Measurements from ENCODE around the gene ALKBH7.
"Not testable (repeated sequence)": the region's sequence is repeated elsewhere in the genome, so short reads cannot be mapped to it uniquely, and the experiment has no call there.

The ALKBH7 gene, protein sequence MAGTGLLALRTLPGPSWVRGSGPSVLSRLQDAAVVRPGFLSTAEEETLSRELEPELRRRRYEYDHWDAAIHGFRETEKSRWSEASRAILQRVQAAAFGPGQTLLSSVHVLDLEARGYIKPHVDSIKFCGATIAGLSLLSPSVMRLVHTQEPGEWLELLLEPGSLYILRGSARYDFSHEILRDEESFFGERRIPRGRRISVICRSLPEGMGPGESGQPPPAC

DNA sequence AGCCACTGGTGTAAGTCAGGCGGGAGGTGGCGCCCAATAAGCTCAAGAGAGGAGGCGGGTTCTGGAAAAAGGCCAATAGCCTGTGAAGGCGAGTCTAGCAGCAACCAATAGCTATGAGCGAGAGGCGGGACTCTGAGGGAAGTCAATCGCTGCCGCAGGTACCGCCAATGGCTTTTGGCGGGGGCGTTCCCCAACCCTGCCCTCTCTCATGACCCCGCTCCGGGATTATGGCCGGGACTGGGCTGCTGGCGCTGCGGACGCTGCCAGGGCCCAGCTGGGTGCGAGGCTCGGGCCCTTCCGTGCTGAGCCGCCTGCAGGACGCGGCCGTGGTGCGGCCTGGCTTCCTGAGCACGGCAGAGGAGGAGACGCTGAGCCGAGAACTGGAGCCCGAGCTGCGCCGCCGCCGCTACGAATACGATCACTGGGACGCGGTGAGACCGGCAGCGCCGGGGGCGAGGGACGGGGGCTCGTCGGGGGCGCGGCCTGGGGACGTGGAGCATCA is at the start of gene ALKBH7:
TSS of gene ALKBH7 (plus strand) at position 201 of the 502 bp plus-strand sequence. CDS start at position 228, 27 bp downstream.
- peak; percentile 99 for DNase-seq

DNA sequence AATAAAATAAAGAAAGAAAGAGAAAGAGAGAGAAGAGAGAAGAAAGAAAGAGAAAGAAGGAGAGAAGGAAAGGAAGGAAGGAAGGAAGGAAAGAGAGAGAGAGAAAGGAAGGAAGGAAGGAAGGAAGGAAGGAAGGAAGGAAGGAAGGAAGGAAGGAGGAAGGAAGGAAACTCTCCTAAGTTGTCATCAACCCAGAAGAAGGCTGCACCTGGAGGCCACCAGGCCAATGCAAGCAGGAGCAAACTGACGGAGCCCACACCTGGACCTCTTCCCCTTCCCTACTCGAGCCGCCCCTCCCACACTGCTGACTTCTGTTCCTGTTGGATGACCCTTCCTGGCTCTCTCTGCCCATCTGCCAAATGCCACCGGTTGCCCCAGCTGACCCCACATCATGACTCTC is 47.8 kb upstream of the ALKBH7 start:
- DNase-seq = no peak

DNA sequence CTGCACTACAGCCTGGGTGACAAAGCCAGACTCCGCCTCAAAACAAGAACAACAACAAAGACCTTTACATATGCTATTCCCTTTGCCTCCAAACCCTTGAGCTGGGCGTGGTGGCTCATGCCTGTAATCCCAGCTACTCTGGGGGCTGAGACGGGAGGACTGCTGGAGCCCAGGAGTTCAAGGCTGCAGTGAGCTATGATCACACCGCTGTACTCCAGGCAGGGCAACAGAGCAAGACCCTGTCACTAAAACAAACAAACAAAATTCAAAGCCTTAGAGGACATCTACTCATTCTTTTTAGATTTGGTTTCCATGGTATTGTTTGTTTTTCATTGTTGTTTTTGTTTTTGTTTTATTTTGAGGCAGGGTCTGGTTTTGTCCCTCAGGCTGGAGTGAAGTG is 47.0 kb upstream of the ALKBH7 start:
- DNase-seq = no peak

DNA sequence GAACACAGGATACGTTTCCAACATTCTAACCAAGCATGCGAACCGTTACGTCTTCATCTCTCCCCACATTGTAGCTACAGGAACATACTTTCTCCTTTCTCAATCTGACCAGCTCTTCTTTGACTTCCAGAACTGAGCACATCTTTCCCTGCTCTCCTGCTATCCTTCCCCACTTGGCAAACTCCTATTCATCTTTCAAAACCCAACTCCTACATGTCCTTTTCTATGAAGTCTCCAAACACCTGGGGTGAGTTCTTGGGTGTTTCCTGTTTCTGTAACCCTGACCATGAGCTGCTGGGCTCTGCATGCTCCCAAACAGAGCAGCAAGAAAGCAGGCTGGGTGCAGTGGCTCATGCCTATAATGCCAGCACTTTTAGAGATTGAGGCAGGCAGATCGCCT is 45.8 kb upstream of the ALKBH7 start:
- DNase-seq = no peak

DNA sequence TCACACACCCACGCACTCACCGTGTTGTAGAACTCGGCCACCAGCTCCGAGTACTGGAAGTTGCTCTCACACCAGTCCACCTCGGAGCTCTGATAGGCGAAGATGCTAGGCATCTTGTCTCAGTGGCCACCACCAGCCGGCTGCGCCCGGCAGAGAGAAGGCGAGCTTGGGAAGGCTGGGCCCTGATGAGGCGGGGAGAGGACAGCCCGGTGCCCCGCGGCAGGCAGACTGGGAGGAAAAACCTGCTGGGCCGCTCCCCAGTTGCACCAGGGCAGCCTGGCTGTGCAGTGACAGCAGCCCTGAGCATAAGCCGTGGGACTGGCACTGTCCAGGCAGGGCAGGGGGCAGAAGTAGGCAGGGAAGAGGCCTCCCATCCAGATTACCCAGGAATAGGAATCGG is 39.2 kb upstream of the ALKBH7 start, which contains the start of gene ACER1:
TSS of gene ACER1 (minus strand) at position 174 of the 400 bp plus-strand sequence. CDS start at position 113, 61 bp downstream.
- DNase-seq = no peak

DNA sequence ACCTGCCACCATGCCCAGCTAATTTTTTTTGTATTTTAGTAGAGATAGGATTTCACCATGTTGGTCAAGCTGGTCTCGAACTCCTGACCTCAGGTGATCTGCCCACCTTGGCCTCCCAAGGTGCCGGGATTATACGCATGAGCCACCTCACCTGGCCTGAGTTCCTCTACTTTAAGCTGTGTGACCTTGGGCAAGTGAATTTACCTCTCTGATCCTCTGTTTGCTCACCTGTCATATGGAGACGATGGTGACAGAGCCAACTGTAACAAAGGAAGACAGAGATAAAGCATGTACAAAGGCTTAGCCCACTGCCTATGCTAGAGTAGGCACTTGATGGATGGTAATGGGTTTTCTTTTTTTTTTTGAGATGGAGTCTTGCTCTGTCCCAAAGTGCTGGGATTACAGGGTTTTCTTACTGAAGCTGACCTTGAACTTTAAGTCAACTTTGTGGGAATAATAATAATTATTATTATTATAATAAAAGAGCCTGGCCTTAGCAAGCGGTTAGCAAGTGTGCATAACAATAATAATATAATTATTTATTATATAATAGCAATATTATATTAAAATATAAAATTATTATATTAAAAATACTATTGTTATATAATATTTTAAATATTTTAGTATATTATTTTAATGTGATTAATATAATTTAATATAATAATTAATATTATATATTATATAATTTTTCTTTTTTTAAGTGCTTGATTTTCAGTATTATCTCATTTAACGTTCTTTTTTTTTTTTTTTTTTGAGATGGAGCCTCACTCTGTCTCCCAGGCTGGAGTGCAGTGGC is 37.9 kb upstream of the ALKBH7 start:
- no peak for DNase-seq

DNA sequence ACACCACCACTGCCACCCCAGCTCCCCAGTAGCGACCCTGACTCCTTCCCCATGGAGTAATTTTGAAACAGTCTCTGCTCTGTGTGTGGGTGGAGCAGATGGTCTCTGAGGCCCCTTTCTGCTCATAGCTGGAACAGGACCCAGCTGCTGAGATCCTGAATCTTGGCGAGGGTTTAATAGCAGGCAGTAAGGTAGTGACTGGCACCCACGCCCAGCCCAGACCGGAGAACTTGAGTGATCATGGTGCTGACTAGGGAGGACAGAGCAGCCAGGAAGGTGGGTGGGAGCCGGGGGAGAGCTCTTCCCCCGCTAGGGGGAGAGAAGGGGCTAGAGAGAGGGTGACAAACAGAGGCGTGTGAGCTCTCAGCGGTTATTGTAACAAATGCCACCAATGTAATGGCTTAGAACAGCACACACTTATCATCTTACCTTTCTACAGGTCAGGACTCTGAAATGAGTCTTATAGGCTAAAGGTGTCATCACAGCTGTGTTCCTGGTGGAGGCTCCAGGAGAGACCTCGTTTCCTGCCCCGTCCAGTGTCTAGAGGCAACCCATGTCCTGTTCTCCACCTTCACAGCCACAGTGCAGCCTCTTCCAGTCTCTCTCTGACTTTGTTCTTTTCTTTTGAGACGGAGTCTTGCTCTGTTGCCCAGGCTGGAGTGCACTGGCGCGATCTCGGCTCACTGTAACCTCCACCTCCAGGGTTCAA is 31.9 kb upstream of the ALKBH7 start:
- no peak for DNase-seq

DNA sequence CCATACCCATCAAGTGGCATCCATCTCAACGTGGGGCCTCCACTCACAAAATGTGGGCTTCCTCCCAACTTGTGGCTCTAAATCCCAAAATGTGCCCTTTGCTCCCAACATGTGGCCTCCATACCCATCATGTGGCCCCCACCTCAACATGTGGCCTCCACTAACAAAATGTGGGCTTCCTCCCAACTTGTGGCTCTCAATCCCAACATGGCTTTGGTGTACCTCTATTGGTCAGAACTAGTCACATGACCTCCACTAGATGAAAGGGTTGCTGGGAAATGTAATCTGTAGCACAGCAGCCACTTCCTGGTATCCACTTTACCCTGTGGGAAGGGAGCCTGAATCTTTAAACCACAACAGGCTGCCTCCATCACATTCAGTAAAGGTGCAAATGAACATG is 29.1 kb upstream of the ALKBH7 start:
- DNase-seq = no peak

DNA sequence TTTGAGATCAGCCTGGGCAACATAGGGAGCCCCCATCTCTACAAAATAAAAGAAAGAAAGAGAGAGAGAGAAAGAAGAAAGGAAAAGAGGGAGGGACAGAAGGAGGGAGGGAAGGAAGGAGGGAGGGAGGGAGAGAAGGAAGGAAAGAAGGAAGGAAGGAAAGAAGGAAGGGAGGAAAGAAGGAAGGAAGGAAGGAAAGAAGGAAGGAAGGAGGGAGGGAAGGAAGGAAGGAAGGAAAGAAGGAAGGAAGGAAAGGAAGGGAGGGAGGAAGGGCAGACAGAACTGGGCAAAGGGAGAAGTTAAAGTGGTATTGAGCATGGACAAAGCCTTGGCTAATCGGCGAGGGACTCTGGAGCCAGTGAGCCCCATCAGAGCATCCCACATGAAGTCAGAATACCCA is 23.3 kb upstream of the ALKBH7 start:
- DNase-seq = not testable (repeated sequence)

DNA sequence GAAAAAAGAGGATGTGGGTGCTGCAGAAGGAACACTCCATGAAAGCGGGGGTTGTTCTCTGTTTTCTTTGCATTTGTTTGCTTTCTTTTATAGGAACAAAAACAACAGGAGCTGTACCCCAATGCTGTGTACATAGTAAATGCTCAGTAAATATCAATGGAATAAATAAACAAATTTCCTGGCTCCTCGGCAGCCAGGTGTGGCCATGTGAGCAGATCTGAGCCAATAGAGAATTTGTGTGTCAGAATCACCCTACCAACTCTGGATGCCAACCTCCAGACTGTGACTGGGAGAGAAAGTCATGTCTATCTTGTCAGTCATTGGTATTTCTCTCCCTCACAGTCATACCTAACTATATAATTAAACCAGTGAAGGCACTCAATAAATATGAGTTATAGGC is 21.9 kb upstream of the ALKBH7 start:
- no peak for DNase-seq

DNA sequence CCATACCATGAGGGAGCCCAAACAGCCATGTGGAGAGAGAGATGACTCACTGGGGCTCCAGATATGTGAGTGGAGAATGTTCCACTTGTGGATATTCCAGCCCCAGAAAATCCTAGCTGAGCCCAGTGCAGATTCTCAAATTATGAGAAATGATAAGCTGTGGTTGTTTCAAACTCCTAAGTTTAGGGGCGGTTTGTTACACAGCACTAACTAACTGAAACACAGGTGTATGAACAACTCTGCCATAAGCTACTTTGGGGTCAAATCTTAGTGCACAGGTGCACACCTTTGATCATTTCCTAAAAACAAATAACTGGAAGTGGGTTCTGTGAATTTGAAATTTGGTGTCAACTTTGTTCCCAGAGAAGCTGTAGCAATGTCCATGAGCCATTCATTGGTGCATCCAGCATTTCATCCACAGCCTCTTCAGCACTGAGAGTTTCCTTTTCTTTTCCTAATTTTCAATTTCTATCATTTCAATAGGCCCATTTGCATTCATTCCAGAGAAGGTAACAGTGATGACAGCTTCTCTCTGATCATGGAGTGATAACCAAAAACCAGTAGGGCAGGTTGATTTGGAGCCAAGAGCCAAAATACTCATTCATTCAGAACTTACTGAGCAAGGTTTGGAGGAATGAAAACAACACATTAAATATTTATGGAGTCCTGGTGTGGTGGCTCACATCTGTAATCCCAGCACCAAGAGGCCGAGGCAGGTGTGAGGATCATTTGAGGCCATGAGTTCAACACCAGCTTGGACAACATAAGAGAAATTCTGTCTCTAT is 20.0 kb upstream of the ALKBH7 start:
- no peak for DNase-seq

DNA sequence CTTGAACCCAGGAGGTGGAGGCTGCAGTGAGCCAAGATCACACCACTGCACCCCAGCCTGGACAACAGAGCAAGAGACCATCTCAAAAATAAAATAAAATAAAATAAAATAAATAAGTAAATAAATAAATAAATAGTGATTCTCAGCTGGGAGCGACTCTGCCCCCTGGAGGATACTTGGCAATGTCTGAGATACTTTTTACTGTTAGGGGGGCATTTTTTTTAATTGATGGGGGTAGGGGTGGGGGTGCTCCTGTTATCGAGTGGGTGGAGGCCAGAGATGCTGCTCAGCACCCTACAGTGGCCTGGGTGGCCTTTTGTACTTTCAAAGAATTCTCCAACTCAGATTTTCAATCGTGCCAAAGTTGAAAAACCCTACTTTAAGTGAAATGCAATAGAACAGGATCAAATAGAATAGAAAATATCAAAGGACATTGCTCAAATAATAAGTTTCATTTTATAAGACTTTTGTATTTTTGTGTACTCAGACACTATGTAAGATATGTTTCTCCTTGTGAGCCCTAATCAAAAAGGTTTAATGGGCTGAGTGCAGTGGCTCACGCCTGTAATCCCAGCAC is 18.4 kb upstream of the ALKBH7 start:
- DNase-seq = no peak

DNA sequence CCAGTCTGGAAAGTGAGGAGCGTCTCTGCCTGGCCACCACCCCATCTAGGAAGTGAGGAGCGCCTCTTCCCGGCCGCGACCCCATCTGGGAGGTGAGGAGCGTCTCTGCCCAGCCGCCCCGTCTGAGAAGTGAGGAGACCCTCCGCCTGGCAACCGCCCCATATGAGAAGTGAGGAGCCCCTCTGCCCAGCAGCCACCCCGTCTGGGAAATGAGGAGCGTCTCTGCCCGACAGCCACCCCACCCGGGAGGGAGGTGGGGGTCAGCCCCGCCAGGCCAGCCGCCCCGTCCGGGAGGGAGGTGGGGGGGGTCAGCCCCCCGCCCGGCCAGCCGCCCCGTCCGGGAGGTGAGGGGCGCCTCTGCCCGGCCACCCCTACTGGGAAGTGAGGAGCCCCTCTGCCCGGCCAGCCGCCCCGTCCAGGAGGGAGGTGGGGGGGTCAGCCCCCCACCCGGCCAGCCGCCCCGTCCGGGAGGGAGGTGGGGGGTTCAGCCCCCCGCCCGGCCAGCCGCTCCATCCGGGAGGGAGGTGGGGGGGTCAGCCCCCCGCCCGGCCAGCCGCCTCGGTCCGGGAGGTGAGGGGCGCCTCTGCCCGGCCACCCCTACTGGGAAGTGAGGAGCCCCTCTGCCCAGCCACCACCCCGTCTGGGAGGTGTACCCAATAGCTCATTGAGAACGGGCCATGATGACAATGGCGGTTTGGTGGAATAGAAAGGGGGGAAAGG is 17.1 kb upstream of the ALKBH7 start:
- DNase-seq = not testable (repeated sequence)

DNA sequence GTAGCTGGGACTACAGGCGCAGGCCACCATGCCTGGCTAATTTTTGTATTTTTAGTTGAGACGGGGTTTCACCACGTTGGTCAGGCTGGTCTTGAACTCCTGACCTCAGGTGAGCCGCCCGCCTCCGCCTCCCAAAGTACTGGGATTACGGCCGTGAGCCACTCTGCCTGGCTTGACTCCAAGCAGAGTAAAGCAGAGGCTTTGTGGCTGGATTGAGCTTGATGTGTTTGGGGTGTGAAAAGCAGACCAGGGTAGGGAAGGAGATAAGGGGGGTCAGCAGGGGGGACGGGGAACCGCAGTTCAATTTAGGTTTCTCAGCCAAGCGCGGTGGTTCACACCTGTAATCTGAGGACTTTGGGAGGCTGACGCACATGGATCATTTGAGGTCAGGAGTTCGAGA is 15.4 kb upstream of the ALKBH7 start:
- DNase-seq = no peak

DNA sequence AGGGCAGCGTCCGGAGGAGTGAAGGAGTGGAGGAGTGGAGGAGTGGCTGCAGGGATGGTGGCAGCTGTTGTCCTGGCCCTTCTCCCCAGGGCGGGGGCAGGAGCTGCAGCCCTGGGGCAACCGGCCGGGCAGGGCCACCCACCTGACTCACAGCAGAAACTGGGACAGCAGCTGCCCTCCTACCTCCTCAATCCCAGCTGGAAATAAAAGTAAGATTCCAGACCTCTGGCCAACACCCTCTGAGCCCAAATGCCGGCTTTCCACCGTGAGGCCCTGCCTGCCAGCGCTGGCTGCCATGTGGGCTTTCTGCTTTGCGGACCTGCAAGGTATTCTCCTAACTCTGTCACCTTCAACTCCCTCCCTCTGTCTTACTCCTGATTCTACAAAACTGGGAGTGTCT is 14.6 kb upstream of the ALKBH7 start:
- DNase-seq = no peak

DNA sequence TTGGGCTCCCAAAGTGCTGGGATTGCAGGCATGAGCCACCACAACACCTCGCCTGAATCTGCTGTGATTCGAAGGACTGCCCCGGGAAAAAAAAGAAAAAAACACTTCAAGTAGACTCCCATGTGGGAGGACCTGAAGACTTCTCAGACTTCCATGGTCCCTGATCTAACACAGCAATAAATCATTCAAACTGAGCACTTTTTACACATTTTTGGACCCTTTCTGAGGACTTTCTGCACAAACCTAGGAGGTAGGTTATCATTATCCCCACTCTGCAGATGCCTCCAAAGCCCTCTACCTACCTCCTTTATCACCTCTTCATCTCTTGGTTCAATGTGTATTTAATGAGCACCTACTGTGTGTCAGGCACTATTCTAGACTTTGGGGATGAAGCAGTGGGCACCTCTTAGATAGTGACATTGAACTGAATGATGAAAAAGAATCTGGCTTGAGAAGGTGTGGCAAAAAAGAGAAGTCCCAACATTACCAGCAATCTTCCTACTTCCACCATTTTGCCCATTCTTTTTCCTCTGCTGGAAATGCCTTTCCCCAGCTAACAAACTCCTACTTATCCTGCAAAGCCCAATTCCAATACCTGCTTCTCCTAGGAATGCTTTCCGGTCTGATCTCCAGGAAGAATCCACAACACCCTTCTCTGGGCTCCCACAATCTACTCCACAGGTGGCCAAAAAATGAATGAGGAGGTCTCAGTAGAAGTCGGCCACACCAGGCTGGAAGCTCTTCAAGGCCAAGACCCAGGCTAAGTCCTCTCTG is 12.8 kb upstream of the ALKBH7 start:
- DNase-seq = no peak

DNA sequence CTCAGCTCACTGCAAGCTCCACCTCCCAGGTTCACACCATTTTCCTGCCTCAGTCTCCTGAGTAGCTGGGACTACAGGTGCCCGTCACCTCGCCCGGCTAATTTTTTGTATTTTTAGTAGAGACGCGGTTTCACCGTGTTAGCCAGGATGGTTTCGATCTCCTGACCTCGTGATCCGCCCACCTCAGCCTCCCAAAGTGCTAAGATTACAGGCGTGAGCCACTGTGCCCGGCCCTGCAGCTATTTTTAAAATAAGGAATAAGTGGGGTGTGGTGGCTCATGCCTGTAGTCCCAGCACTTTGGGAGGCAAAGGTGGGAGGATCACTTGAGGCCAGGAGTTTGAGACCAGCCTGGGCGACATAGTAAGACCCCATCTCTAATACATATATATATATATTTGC is 12.1 kb upstream of the ALKBH7 start:
- DNase-seq = not testable (repeated sequence)

DNA sequence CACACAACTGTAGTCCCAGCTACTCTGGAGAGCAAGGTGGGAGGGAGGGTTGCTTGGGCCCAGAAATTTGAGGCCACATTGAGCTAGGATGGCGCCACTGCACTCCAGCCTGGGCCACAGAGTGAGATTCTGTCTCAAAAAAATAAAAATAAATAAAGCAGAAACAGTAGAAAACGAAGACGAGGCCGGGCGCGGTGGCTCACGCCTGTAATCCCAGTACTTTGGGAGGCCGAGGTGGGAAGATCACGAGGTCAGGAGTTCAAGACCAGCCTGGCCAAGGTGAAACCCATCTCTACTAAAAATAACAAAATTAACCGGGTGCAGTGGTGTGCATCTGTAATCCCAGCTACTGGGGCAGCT is 11.8 kb upstream of the ALKBH7 start:
- not testable (repeated sequence) for DNase-seq

DNA sequence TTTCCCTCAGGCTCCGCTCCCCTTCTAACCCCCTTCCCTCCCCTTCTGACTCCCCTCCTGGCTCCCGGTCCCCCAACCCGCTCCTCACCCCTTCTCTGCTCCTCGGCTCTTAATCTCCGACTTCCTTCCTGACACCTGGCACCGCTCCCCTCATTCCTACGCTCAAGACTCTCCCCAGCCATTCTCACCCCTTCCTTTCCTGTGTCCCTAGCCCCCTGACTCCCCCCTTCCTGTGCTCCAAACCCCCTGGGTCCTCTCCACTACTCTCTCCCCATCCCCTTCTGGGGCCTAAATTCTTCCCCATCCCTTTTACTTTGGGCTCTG is 10.6 kb upstream of the ALKBH7 start:
- no peak for DNase-seq

DNA sequence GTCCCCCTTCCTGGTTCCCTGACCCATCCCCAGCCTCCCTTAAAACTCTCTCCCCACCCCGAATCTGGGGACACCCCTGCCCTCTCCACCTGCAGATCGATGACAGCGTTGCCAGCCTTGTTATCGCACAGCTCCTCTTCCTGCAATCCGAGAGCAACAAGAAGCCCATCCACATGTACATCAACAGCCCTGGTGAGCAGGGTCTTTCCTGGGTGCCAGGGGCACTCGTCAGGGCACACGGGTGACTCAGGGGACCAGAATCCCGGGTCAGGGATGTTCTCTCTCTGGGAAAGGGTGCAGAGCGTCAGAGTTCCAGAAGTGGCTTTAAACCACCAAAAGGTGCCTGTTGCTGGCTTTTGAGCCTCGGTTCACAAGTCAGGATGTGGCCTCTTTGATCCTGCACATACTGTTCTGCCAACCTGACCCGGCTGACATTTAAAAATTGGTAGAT is 10.2 kb upstream of the ALKBH7 start:
- DNase-seq = no peak

DNA sequence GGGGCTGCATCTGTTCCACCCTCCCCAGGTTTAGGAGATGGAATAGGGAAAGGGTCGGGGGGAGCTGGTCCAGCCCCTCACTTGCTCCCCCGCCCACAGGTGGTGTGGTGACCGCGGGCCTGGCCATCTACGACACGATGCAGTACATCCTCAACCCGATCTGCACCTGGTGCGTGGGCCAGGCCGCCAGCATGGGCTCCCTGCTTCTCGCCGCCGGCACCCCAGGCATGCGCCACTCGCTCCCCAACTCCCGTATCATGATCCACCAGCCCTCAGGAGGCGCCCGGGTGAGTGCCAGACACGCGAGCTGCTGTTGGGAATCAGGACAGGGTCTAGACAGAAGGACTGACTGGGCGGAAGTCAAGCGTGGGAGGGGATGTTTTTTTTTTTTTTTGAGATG is 8.2 kb upstream of the ALKBH7 start:
- DNase-seq = no peak
